ENCODE measurements around the gene PLCB1.

The PLCB1 gene

GRCh38 chr20:8163543-8163942 is 31.5 kb downstream of the PLCB1 start:
- Histone ChIP-seq H3K9me3 (ENCODE audit: control extremely low read depth in 1 of 5, control insufficient read depth in 4 of 5, insufficient read depth in 2 of 5, low read depth in 1 of 5, low read length in 4 of 5) (peaks cover 0 to 6% (median 0%) of the 10 kb centered on the region in 5 experiments), H3K36me3 (ENCODE audit: control insufficient read depth in 4 of 4, insufficient read depth in 4 of 4, low read length in 3 of 4) (peaks cover 0 to 8% (median 5%) of the 10 kb centered on the region in 4 experiments), H3K27me3 (replicated peaks in 2 of 5; ENCODE audit: control insufficient read depth in 4 of 5, insufficient read depth in 5 of 5, low read length in 4 of 5) (no peaks in the 10 kb centered on the region), H3K27ac (ENCODE audit: insufficient read depth in 1 of 2, low read depth in 1 of 2, low read length in 2 of 2, poor library complexity in 1 of 2, severe bottlenecking in 2 of 2) (no peak overlapping the region), H3K4me1 (ENCODE audit: control extremely low read depth in 1 of 4, control insufficient read depth in 4 of 4, insufficient read depth in 4 of 4, low read length in 3 of 4) (peaks cover 2 to 16% (median 8%) of the 10 kb centered on the region in 4 experiments), H3K4me3 (ENCODE audit: control insufficient read depth in 1 of 7, extremely low read depth in 1 of 7, insufficient read depth in 4 of 7, low read depth in 2 of 7, low read length in 6 of 7) (no peak overlapping the region)
- ChIA-PET CTCF (interaction anchor here (1.0 to 1.1 kb wide), 2 partner anchors 11 to 44 kb away, joined by 3 to 5 read pairs; no protein-coding TSS in a partner anchor), POLR2A (no interaction called here)
- DNase-seq, result no peak
- 100% methylated on average over 1 of the region's 4 CpGs for WGBS (ENCODE audit: insufficient coverage)

GRCh38 chr20:8166730-8167129 is 34.7 kb downstream of the PLCB1 start:
- Histone ChIP-seq H3K4me3 (ENCODE audit: control insufficient read depth in 1 of 7, extremely low read depth in 1 of 7, insufficient read depth in 4 of 7, low read depth in 2 of 7, low read length in 6 of 7) (no peak overlapping the region), H3K27ac (ENCODE audit: insufficient read depth in 1 of 2, low read depth in 1 of 2, low read length in 2 of 2, poor library complexity in 1 of 2, severe bottlenecking in 2 of 2) (no peak overlapping the region), H3K4me1 (ENCODE audit: control extremely low read depth in 1 of 4, control insufficient read depth in 4 of 4, insufficient read depth in 4 of 4, low read length in 3 of 4) (peaks cover 0 to 9% (median 2%) of the 10 kb centered on the region in 4 experiments), H3K27me3 (replicated peaks in 2 of 5; ENCODE audit: control insufficient read depth in 4 of 5, insufficient read depth in 5 of 5, low read length in 4 of 5) (no peaks in the 10 kb centered on the region), H3K36me3 (ENCODE audit: control insufficient read depth in 4 of 4, insufficient read depth in 4 of 4, low read length in 3 of 4) (peaks cover 0 to 10% (median 3%) of the 10 kb centered on the region in 4 experiments), H3K9me3 (ENCODE audit: control extremely low read depth in 1 of 5, control insufficient read depth in 4 of 5, insufficient read depth in 2 of 5, low read depth in 1 of 5, low read length in 4 of 5) (no peaks in the 10 kb centered on the region)
- DNase-seq, result no peak
- CTCF ChIA-PET, result interaction anchor here (1.0 to 1.6 kb wide), 3 partner anchors 9 to 93 kb away, joined by 3 to 5 read pairs (median 4); no protein-coding TSS in a partner anchor
- POLR2A ChIA-PET, result interaction anchor here (1.6 kb wide), 1 partner anchor 9 kb away, joined by 3 read pairs; no protein-coding TSS in a partner anchor
- WGBS (ENCODE audit: insufficient coverage), result 97% methylated on average over 5 of the region's 7 CpGs

GRCh38 chr20:8168785-8169288 is 36.8 kb downstream of the PLCB1 start:
- Histone ChIP-seq H3K27me3 (replicated peaks in 2 of 5; ENCODE audit: control insufficient read depth in 4 of 5, insufficient read depth in 5 of 5, low read length in 4 of 5) (no peaks in the 10 kb centered on the region), H3K4me3 (ENCODE audit: control insufficient read depth in 1 of 7, extremely low read depth in 1 of 7, insufficient read depth in 4 of 7, low read depth in 2 of 7, low read length in 6 of 7) (no peak overlapping the region), H3K36me3 (ENCODE audit: control insufficient read depth in 4 of 4, insufficient read depth in 4 of 4, low read length in 3 of 4) (peaks cover 0 to 9% (median 7%) of the 10 kb centered on the region in 4 experiments), H3K9me3 (ENCODE audit: control extremely low read depth in 1 of 5, control insufficient read depth in 4 of 5, insufficient read depth in 2 of 5, low read depth in 1 of 5, low read length in 4 of 5) (no peaks in the 10 kb centered on the region), H3K4me1 (ENCODE audit: control extremely low read depth in 1 of 4, control insufficient read depth in 4 of 4, insufficient read depth in 4 of 4, low read length in 3 of 4) (peaks cover 0 to 2% (median 0%) of the 10 kb centered on the region in 4 experiments), H3K27ac (ENCODE audit: insufficient read depth in 1 of 2, low read depth in 1 of 2, low read length in 2 of 2, poor library complexity in 1 of 2, severe bottlenecking in 2 of 2) (no peak overlapping the region)
- ChIA-PET CTCF (no interaction called here), POLR2A (interaction anchor here (0.6 kb wide), 1 partner anchor 226 kb away, joined by 3 read pairs; no protein-coding TSS in a partner anchor)
- no peak for DNase-seq
- WGBS (ENCODE audit: insufficient coverage), result 100% methylated on average over 3 of the region's 3 CpGs

- POLR2A ChIA-PET, result no interaction called here
- Histone ChIP-seq H3K36me3 (ENCODE audit: control insufficient read depth in 4 of 4, insufficient read depth in 4 of 4, low read length in 3 of 4) (peaks cover 0 to 8% (median 5%) of the 10 kb centered on the region in 4 experiments), H3K9me3 (ENCODE audit: control extremely low read depth in 1 of 5, control insufficient read depth in 4 of 5, insufficient read depth in 2 of 5, low read depth in 1 of 5, low read length in 4 of 5) (no peaks in the 10 kb centered on the region), H3K27ac (ENCODE audit: insufficient read depth in 1 of 2, low read depth in 1 of 2, low read length in 2 of 2, poor library complexity in 1 of 2, severe bottlenecking in 2 of 2) (no peak overlapping the region), H3K27me3 (replicated peaks in 2 of 5; ENCODE audit: control insufficient read depth in 4 of 5, insufficient read depth in 5 of 5, low read length in 4 of 5) (no peaks in the 10 kb centered on the region), H3K4me3 (ENCODE audit: control insufficient read depth in 1 of 7, extremely low read depth in 1 of 7, insufficient read depth in 4 of 7, low read depth in 2 of 7, low read length in 6 of 7) (no peak overlapping the region), H3K4me1 (ENCODE audit: control extremely low read depth in 1 of 4, control insufficient read depth in 4 of 4, insufficient read depth in 4 of 4, low read length in 3 of 4) (peaks cover 0 to 2% (median 0%) of the 10 kb centered on the region in 4 experiments)
- DNase-seq, result no peak
- CTCF ChIA-PET, result interaction anchor here (1.0 kb wide), 1 partner anchor 13 kb away, joined by 3 read pairs; no protein-coding TSS in a partner anchor
- WGBS (ENCODE audit: insufficient coverage), result no CpG with 5 or more reads among the region's 1 CpG
These were observed 38.9 kb downstream of the PLCB1 start for GRCh38 chr20:8170921-8171320.

GRCh38 chr20:8172191-8172590 is 40.1 kb downstream of the PLCB1 start:
- no peak for DNase-seq
- Histone ChIP-seq H3K4me3 (ENCODE audit: control insufficient read depth in 1 of 7, extremely low read depth in 1 of 7, insufficient read depth in 4 of 7, low read depth in 2 of 7, low read length in 6 of 7) (no peak overlapping the region), H3K9me3 (ENCODE audit: control extremely low read depth in 1 of 5, control insufficient read depth in 4 of 5, insufficient read depth in 2 of 5, low read depth in 1 of 5, low read length in 4 of 5) (no peaks in the 10 kb centered on the region), H3K27me3 (replicated peaks in 2 of 5; ENCODE audit: control insufficient read depth in 4 of 5, insufficient read depth in 5 of 5, low read length in 4 of 5) (no peaks in the 10 kb centered on the region), H3K36me3 (ENCODE audit: control insufficient read depth in 4 of 4, insufficient read depth in 4 of 4, low read length in 3 of 4) (peaks cover 0 to 7% (median 3%) of the 10 kb centered on the region in 4 experiments), H3K27ac (ENCODE audit: insufficient read depth in 1 of 2, low read depth in 1 of 2, low read length in 2 of 2, poor library complexity in 1 of 2, severe bottlenecking in 2 of 2) (no peak overlapping the region), H3K4me1 (ENCODE audit: control extremely low read depth in 1 of 4, control insufficient read depth in 4 of 4, insufficient read depth in 4 of 4, low read length in 3 of 4) (peaks cover 0 to 2% (median 0%) of the 10 kb centered on the region in 4 experiments)
- 100% methylated on average over 1 of the region's 2 CpGs for WGBS (ENCODE audit: insufficient coverage)
- POLR2A ChIA-PET, result no interaction called here
- CTCF ChIA-PET, result interaction anchor here (1.0 kb wide), 1 partner anchor 14 kb away, joined by 3 read pairs; no protein-coding TSS in a partner anchor

- Histone ChIP-seq H3K36me3 (ENCODE audit: control insufficient read depth in 4 of 4, insufficient read depth in 4 of 4, low read length in 3 of 4) (peaks cover 0 to 7% (median 2%) of the 10 kb centered on the region in 4 experiments), H3K4me3 (ENCODE audit: control insufficient read depth in 1 of 7, extremely low read depth in 1 of 7, insufficient read depth in 4 of 7, low read depth in 2 of 7, low read length in 6 of 7) (no peak overlapping the region), H3K9me3 (ENCODE audit: control extremely low read depth in 1 of 5, control insufficient read depth in 4 of 5, insufficient read depth in 2 of 5, low read depth in 1 of 5, low read length in 4 of 5) (no peaks in the 10 kb centered on the region), H3K27me3 (replicated peaks in 2 of 5; ENCODE audit: control insufficient read depth in 4 of 5, insufficient read depth in 5 of 5, low read length in 4 of 5) (no peaks in the 10 kb centered on the region), H3K4me1 (ENCODE audit: control extremely low read depth in 1 of 4, control insufficient read depth in 4 of 4, insufficient read depth in 4 of 4, low read length in 3 of 4) (no peaks in the 10 kb centered on the region), H3K27ac (ENCODE audit: insufficient read depth in 1 of 2, low read depth in 1 of 2, low read length in 2 of 2, poor library complexity in 1 of 2, severe bottlenecking in 2 of 2) (no peak overlapping the region)
- ChIA-PET POLR2A (no interaction called here), CTCF (interaction anchor here (1.4 kb wide), 1 partner anchor 13 kb away, joined by 5 read pairs; no protein-coding TSS in a partner anchor)
- 91% methylated on average over 1 of the region's 6 CpGs for WGBS (ENCODE audit: insufficient coverage)
- DNase-seq, result no peak
These were observed 43.9 kb downstream of the PLCB1 start for GRCh38 chr20:8175741-8176675.

Data from common myeloid progenitor, CD34-positive (primary cell).